Trophoblast cell (in vitro differentiated cells and primary cell): Measurements from ENCODE around the gene AEN.

Experiments
- DNase-seq, 2 donors: peaks; one replicate each; pipeline ENCODE4 v3.0.0-alpha.2; 2016
- H2AFZ ChIP-seq: 2 replicates; pipeline ENCODE4 v1.6.1; 2013; ENCODE audit warnings: low read length, moderate library complexity, mild to moderate bottlenecking; ENCODE audit not compliant: insufficient read depth, poor library complexity
- H2AK5ac ChIP-seq: 2 replicates; pipeline ENCODE4 v1.6.1; 2013; ENCODE audit warnings: mild to moderate bottlenecking, low read length
- H2BK120ac ChIP-seq: 2 replicates; pipeline ENCODE4 v1.6.1; 2013; ENCODE audit warnings: low read length, mild to moderate bottlenecking, moderate library complexity; ENCODE audit not compliant: insufficient read depth, poor library complexity
- H2BK12ac ChIP-seq: 2 replicates; pipeline ENCODE4 v1.6.1; 2013; ENCODE audit warnings: mild to moderate bottlenecking, low read length, moderate library complexity
- H2BK5ac ChIP-seq: 2 replicates; pipeline ENCODE4 v1.6.1; 2013; ENCODE audit warnings: low read length, low read depth, moderate library complexity, mild to moderate bottlenecking; ENCODE audit not compliant: poor library complexity
- H3K14ac ChIP-seq: 2 replicates; pipeline ENCODE4 v1.6.1; 2013; ENCODE audit warnings: mild to moderate bottlenecking, low read length
- H3K18ac ChIP-seq: 2 replicates; pipeline ENCODE4 v1.6.1; 2013; ENCODE audit warnings: mild to moderate bottlenecking, low read length
- H3K23ac ChIP-seq: 2 replicates; pipeline ENCODE4 v1.6.1; 2013; ENCODE audit warnings: low read length
- H3K27ac ChIP-seq: 2 replicates; pipeline ENCODE4 v1.5.1; 2013; ENCODE audit warnings: low read depth, mild to moderate bottlenecking, inconsistent platforms, low read length, moderate library complexity
- H3K27me3 ChIP-seq: 2 replicates; pipeline ENCODE4 v1.6.1; 2013; ENCODE audit warnings: inconsistent platforms, mild to moderate bottlenecking, low read length, moderate library complexity; ENCODE audit not compliant: insufficient read depth
- H3K36me3 ChIP-seq, 2 experiments: 1 replicate in 1 of 2; 2 replicates in 1 of 2; pipeline ENCODE4 v1.6.1; 2013; ENCODE audit warnings: low read length in 2 of 2, mild to moderate bottlenecking in 2 of 2, moderate library complexity in 1 of 2; ENCODE audit not compliant: insufficient read depth in 2 of 2, control insufficient read depth in 1 of 2
- H3K4ac ChIP-seq: 2 replicates; pipeline ENCODE4 v1.6.1; 2013; ENCODE audit warnings: low read depth, mild to moderate bottlenecking, low read length, moderate library complexity
- H3K4me1 ChIP-seq, 2 experiments: 1 replicate in 1 of 2; 2 replicates in 1 of 2; pipeline ENCODE4 v1.6.1; 2013; ENCODE audit warnings: low read length in 2 of 2, mild to moderate bottlenecking in 2 of 2, moderate library complexity in 1 of 2; ENCODE audit not compliant: insufficient read depth in 2 of 2, control insufficient read depth in 1 of 2
- H3K4me2 ChIP-seq: 2 replicates; pipeline ENCODE4 v1.6.1; 2013; ENCODE audit warnings: inconsistent platforms, mild to moderate bottlenecking, low read length, moderate library complexity
- H3K4me3 ChIP-seq: 2 replicates; pipeline ENCODE4 v1.5.1; 2013; ENCODE audit warnings: mild to moderate bottlenecking, low read depth, low read length, inconsistent platforms
- H3K79me1 ChIP-seq: one replicate; pipeline ENCODE4 v1.6.1; 2013; ENCODE audit warnings: low read length
- H3K79me2 ChIP-seq: 2 replicates; pipeline ENCODE4 v1.6.1; 2013; ENCODE audit warnings: low read length, mild to moderate bottlenecking; ENCODE audit not compliant: control insufficient read depth, insufficient read depth, poor library complexity
- H3K9ac ChIP-seq: 2 replicates; pipeline ENCODE4 v1.6.1; 2013; ENCODE audit warnings: mild to moderate bottlenecking, low read length
- H3K9me3 ChIP-seq: 2 replicates; pipeline ENCODE4 v1.6.1; 2013; ENCODE audit warnings: low read depth, mild to moderate bottlenecking, control low read depth, inconsistent platforms, low read length; ENCODE audit not compliant: insufficient read depth
- H4K12ac ChIP-seq: 2 replicates; pipeline ENCODE4 v1.6.1; 2013; ENCODE audit warnings: low read depth, mild to moderate bottlenecking, low read length, moderate library complexity
- H4K8ac ChIP-seq: 2 replicates; pipeline ENCODE4 v1.6.1; 2013; ENCODE audit warnings: low read depth, mild to moderate bottlenecking, low read length, moderate library complexity
- H4K91ac ChIP-seq: one replicate; pipeline ENCODE4 v1.6.1; 2013; ENCODE audit warnings: low read depth, mild to moderate bottlenecking, low read length, moderate library complexity
- WGBS: extraction: QIAGEN DNeasy Blood & Tissue Kit; methylation state at CpG from one replicate; pipeline ENCODE4 v1.1.7; 2013; ENCODE audit warnings: missing lambda C conversion rate; ENCODE audit not compliant: insufficient read length, insufficient coverage; ENCODE audit errors: extremely low coverage; 5-methylcytosine and 5-hydroxymethylcytosine counted together

The AEN gene

DNA sequence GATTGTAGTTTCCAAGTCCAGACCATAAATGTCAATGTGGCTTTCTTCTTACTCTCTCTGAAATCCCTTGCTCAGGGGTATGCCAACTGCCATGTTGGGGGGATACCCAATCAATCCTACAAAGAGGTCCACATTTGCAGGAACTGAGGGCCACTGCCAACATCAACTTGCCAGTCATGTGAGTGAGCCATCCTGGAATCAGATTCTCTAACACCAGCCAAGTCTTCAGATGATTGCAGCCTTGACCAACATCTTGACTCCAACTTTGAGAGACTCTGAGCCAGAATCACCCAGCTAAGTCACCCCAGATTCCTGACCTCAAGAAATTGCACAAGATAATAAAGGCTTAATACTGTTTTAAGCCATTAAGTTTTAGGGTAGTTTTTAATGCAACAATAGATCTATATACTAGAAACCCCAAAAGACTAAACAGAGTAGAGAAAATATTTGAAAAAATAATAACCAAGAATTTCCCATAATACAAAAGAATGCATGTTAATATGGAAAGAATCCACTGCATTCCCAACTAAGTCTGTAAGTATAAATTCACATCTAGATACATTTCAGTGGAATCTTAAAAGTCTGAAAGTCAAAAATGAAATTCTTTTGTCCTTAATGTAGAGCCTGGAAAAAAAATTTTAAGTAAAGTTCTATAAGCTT is 40.0 kb downstream of the AEN start:
- H3K9me3 ChIP-seq = no peaks in the 10 kb centered on the region
- no peaks in the 10 kb centered on the region for H3K79me2 ChIP-seq
- H2AFZ ChIP-seq = no peak overlapping the region
- H3K4ac ChIP-seq = no peak overlapping the region
- H3K4me3 ChIP-seq = no peak overlapping the region
- no peak overlapping the region for H3K14ac ChIP-seq
- no peak overlapping the region for H3K4me2 ChIP-seq
- no peak overlapping the region for H2BK120ac ChIP-seq
- no peaks in the 10 kb centered on the region for H3K36me3 ChIP-seq
- no peak overlapping the region for H3K9ac ChIP-seq
- no peaks in the 10 kb centered on the region for H3K27me3 ChIP-seq
- DNase-seq = no peak
- H3K4me1 ChIP-seq = peaks cover 20 to 21% of the 10 kb centered on the region in 2 experiments
- H2AK5ac ChIP-seq = no peak overlapping the region
- no peak overlapping the region for H2BK12ac ChIP-seq
- no peak overlapping the region for H2BK5ac ChIP-seq
- H4K91ac ChIP-seq = no peak overlapping the region
- H3K18ac ChIP-seq = no peak overlapping the region
- H3K23ac ChIP-seq = no peak overlapping the region
- H3K27ac ChIP-seq = no peak overlapping the region
- H3K79me1 ChIP-seq = no peaks in the 10 kb centered on the region
- no peak overlapping the region for H4K8ac ChIP-seq
- no peak overlapping the region for H4K12ac ChIP-seq

DNA sequence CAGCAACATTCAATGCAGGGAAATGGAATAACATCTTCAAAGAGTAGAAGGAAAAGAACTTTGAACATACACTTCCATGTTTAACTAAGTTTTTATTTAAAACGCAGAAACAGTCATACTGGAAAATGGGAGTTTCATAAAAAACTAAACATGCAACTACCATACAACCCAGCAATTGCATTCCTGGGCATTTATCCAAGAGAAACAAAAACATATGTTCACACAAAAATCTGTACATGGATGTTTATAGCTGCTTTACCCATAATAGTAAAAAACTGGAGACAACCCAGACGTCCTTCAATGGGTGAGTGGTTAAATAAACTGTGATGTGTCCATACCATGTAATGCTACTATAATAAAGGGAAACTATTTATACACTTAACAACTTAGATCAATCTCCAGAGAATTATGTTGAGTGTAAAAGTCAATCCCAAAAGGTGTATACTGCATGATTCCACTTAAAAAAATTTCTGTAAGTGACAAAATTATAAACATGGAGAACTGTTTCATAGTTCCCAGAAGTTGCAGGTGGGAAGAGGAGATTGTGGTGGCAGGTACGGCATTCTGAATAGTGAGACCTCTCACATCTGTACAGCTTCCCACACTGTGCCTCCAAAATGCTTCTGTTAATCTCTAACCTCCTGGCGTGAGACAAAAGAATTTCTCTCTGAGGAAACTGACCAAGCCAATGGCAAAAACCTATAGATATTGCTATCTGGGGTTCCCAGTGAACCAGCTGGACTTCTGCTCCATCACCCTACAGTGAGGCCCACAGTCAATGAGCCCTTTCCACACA is 40.8 kb downstream of the AEN start:
- no peak overlapping the region for H2AK5ac ChIP-seq
- WGBS = no CpG with 5 or more reads among the region's 4 CpGs
- DNase-seq = no peak

DNA sequence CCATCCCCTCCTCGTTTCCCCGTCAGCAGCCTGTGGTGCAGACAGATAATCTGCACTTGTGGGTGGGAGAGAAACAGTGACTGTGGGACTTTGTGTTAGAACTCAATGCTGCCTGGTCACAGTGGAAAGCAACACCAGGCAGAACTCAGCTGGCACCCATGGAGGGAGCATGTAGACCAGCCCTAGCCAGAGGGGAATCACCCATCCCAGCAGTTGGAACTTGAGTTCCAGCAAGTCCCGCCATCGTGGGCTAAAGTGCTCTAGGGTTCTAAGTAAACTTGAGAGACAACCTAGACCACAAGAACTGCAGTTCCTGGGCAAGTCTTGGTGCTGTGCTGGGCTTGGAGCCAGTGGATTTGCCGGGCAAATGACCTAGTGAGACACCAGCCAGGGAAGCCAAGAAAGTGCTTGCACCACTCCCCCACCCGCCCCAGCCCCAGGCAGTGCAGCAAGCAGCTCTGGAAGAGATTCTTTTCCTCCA is 42.0 kb downstream of the AEN start:
- Histone ChIP-seq H2AFZ (no peak overlapping the region), H3K9me3 (no peaks in the 10 kb centered on the region), H3K4me3 (no peak overlapping the region), H2BK12ac (no peak overlapping the region), H4K8ac (no peak overlapping the region), H3K4me1 (peaks cover 12 to 15% of the 10 kb centered on the region in 2 experiments), H2AK5ac (no peak overlapping the region), H4K91ac (no peak overlapping the region), H3K4ac (no peak overlapping the region), H3K79me1 (no peaks in the 10 kb centered on the region), H3K9ac (peak overlapping the region; percentile 3), H4K12ac (no peak overlapping the region), H3K18ac (no peak overlapping the region), H2BK5ac (no peak overlapping the region), H3K36me3 (no peaks in the 10 kb centered on the region), H3K27ac (no peak overlapping the region), H3K79me2 (no peaks in the 10 kb centered on the region), H3K23ac (peak overlapping the region; percentile 25), H3K27me3 (no peaks in the 10 kb centered on the region), H3K14ac (no peak overlapping the region), H3K4me2 (no peak overlapping the region), H2BK120ac (no peak overlapping the region)
- WGBS = no CpG with 5 or more reads among the region's 6 CpGs
- DNase-seq = no peak

More for the DNA sequence above, 40.8 kb downstream of the AEN start:
- no peak overlapping the region for H3K27ac ChIP-seq
- no peak overlapping the region for H3K14ac ChIP-seq
- no peak overlapping the region for H2BK5ac ChIP-seq
- no peaks in the 10 kb centered on the region for H3K36me3 ChIP-seq
- H3K18ac ChIP-seq = no peak overlapping the region
- H3K79me1 ChIP-seq = no peaks in the 10 kb centered on the region
- H3K27me3 ChIP-seq = no peaks in the 10 kb centered on the region
- H3K4ac ChIP-seq = no peak overlapping the region
- H3K9ac ChIP-seq = no peak overlapping the region
- no peak overlapping the region for H2AFZ ChIP-seq
- H4K12ac ChIP-seq = no peak overlapping the region
- no peaks in the 10 kb centered on the region for H3K79me2 ChIP-seq
- H4K8ac ChIP-seq = no peak overlapping the region
- peaks cover 20 to 21% of the 10 kb centered on the region in 2 experiments for H3K4me1 ChIP-seq
- no peaks in the 10 kb centered on the region for H3K9me3 ChIP-seq
- no peak overlapping the region for H2BK12ac ChIP-seq
- H2BK120ac ChIP-seq = no peak overlapping the region
- no peak overlapping the region for H4K91ac ChIP-seq
- H3K4me2 ChIP-seq = no peak overlapping the region
- H3K23ac ChIP-seq = no peak overlapping the region
- no peak overlapping the region for H3K4me3 ChIP-seq

DNA sequence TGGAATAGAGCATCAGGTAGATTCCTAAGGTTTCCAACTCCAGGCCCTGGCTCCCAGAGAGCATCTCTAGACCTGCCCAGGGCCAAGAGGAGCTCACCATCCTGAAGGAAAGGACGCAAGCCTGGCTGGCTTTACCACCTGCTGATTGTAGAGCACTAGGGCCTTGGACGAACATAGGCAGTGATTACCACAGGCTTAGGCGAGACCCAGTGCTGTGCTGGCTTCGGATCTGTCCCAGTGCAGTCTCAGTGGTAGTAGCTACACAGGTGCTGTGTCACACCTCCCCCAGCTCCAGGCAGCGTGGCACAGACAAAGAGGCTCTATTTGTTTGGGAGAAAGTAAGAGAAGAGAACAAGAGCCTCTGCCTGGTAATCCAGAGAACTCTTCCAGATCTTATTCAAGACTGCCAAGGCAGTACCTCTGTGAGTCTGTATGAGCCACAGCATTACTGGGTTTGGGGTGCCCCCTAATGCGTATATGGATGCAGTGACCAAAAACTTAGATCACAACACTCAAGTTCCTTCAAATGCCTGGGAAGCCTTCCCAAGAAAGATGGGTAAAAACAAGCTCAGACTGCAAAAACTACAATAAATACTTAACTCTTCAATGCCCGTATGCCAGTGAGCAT is 43.1 kb downstream of the AEN start:
- peaks cover 2 to 7% of the 10 kb centered on the region in 2 experiments for H3K4me1 ChIP-seq
- H3K18ac ChIP-seq = no peak overlapping the region
- no peak overlapping the region for H3K27ac ChIP-seq
- no peak overlapping the region for H4K8ac ChIP-seq
- no peak overlapping the region for H4K12ac ChIP-seq
- H2BK120ac ChIP-seq = no peak overlapping the region
- H3K27me3 ChIP-seq = no peaks in the 10 kb centered on the region
- H3K4me2 ChIP-seq = no peak overlapping the region
- H3K79me1 ChIP-seq = no peaks in the 10 kb centered on the region
- H2AK5ac ChIP-seq = no peak overlapping the region
- no peaks in the 10 kb centered on the region for H3K36me3 ChIP-seq
- no peaks in the 10 kb centered on the region for H3K9me3 ChIP-seq
- H2BK5ac ChIP-seq = no peak overlapping the region
- peak overlapping the region; percentile 71 for H3K23ac ChIP-seq
- no peak overlapping the region for H3K4ac ChIP-seq
- no peak overlapping the region for H3K4me3 ChIP-seq
- H3K79me2 ChIP-seq = no peaks in the 10 kb centered on the region
- no peak overlapping the region for H3K9ac ChIP-seq
- WGBS = no CpG with 5 or more reads among the region's 7 CpGs
- no peak overlapping the region for H2BK12ac ChIP-seq
- no peak overlapping the region for H2AFZ ChIP-seq
- no peak overlapping the region for H3K14ac ChIP-seq
- no peak for DNase-seq
- no peak overlapping the region for H4K91ac ChIP-seq
